HepG2 (cell line): ENCODE results near the gene CAMTA1. TPM values are rescaled to one million over a fixed set of nuclear protein-coding genes. Genes with fewer than 3 reads are reported as not detected.
A peak's percentile ranks its signal among the peaks of the same experiment; 100 is the strongest.

Source experiments
- ATAC-seq: fragments of 200-7000 bp; cut with Tn5 transposase; 3 replicates; pipeline ENCODE4 v1.9.1; 2020; ENCODE audit warnings: mild to moderate bottlenecking, moderate library complexity
- BruUV-seq: library from RNA; stranded (reverse); fragments of 400-500 nt; replicated peaks from 2 replicates; lab custom pipeline; 2021; lab: Mats Ljungman, UMichigan
- CTCF ChIA-PET: fragments of 300-600 bp; formaldehyde crosslinking; extraction: SDS; loops from one replicate; lab custom pipeline; 2021; ENCODE audit warnings: low total read pairs, inconsistent platforms, low intra/inter-chr PET ratio; lab: Yijun Ruan, JAX
- POLR2A ChIA-PET: fragments of 350-600 bp; sonication (Branson Sonifier 250); formaldehyde crosslinking; loops from one replicate; lab custom pipeline; 2020; ENCODE audit warnings: antibody characterized with exemption, inconsistent platforms; lab: Yijun Ruan, JAX
- DNase-seq: peaks from one replicate; pipeline ENCODE4 v3.0.0-alpha.2; 2015; ENCODE audit warnings: low spot score
- FAIRE-seq: peaks from 3 replicates; lab custom pipeline; 2011; peaks lifted over from hg19 to GRCh38; lab: Jason Lieb, UNC
- H2AFZ ChIP-seq: one replicate; pipeline ENCODE4 v1.6.1; 2011; ENCODE audit warnings: low read length, inconsistent platforms
- H3K27ac ChIP-seq: fragments of 300-600 bp; 3 replicates; pipeline ENCODE4 v1.8.0; 2011; ENCODE audit warnings: mixed run types, mild to moderate bottlenecking, mixed read lengths, low read length, inconsistent platforms; ENCODE audit not compliant: insufficient read depth; ENCODE audit errors: extremely low read length
- H3K27me3 ChIP-seq, 2 experiments: fragments of 200-600 bp in 1 of 2; 2 replicates in 1 of 2; 3 replicates in 1 of 2; pipeline versions ENCODE4 v1.6.0 to v1.8.0; 2011; ENCODE audit warnings: low read length in 2 of 2, mild to moderate bottlenecking in 2 of 2, moderate library complexity in 2 of 2, inconsistent platforms in 1 of 2; ENCODE audit not compliant: insufficient read depth in 2 of 2, control insufficient read depth in 1 of 2
- H3K36me3 ChIP-seq, 2 experiments: fragments of 200-600 bp in 1 of 2; replicated peaks in 1 of 2; 2 replicates in 1 of 2; 3 replicates in 1 of 2; pipeline versions ENCODE4 v1.5.1 to v1.8.0; 2011; ENCODE audit warnings: low read length in 2 of 2, inconsistent platforms in 1 of 2; ENCODE audit not compliant: insufficient read depth in 2 of 2, control insufficient read depth in 1 of 2
- H3K4me1 ChIP-seq: 2 replicates; pipeline ENCODE4 v1.5.1; 2012; ENCODE audit warnings: low read length, inconsistent platforms; ENCODE audit not compliant: insufficient read depth
- H3K4me2 ChIP-seq: 2 replicates; pipeline ENCODE4 v1.6.0; 2011; ENCODE audit warnings: low read depth, low read length, inconsistent platforms
- H3K4me3 ChIP-seq, 3 experiments: fragments of 200-600 bp in 1 of 3; sonication (generic), shearing (Covaris generic) in 1 of 3; replicated peaks in 1 of 3; 2 replicates each; pipeline ENCODE4 v1.5.1; 2011 to 2016; ENCODE audit warnings: low read length in 3 of 3, inconsistent platforms in 2 of 3, low read depth in 2 of 3, mild to moderate bottlenecking in 2 of 3, control low read depth in 1 of 3, mixed read lengths in 1 of 3; ENCODE audit not compliant: insufficient read depth in 1 of 3
- H3K79me2 ChIP-seq: one replicate; pipeline ENCODE4 v1.6.1; 2011; ENCODE audit warnings: low read length, inconsistent platforms; ENCODE audit not compliant: insufficient read depth
- H3K9ac ChIP-seq: 2 replicates; pipeline ENCODE4 v1.6.0; 2011; ENCODE audit warnings: mild to moderate bottlenecking, low read depth, low read length, inconsistent platforms; ENCODE audit not compliant: insufficient read depth
- H3K9me3 ChIP-seq: 2 replicates; pipeline ENCODE4 v1.5.1; 2012; ENCODE audit warnings: mild to moderate bottlenecking, low read length
- H4K20me1 ChIP-seq: 2 replicates; pipeline ENCODE4 v1.6.0; 2011; ENCODE audit warnings: inconsistent platforms, mild to moderate bottlenecking, low read length, moderate library complexity; ENCODE audit not compliant: insufficient read depth
- ESRRA ChIP-seq: sonication (generic); formaldehyde crosslinking; IDR thresholded peaks from 2 replicates; pipeline ENCODE4 v1.5.1; 2020; ENCODE audit warnings: mild to moderate bottlenecking, low read depth, missing genetic modification reagents
- SAP130 ChIP-seq: IDR thresholded peaks from 2 replicates; pipeline ENCODE4 v1.6.1; 2016; ENCODE audit warnings: low read depth
- TEAD3 ChIP-seq: optimal IDR thresholded peaks from 2 replicates; pipeline ENCODE3; 2016; ENCODE audit warnings: borderline replicate concordance
- WGBS: methylation state at CpG from one replicate; pipeline ENCODE4 v1.1.6; 2017; ENCODE audit warnings: low lambda C conversion rate; 5-methylcytosine and 5-hydroxymethylcytosine counted together
- in situ Hi-C: cut with HindIII; loops from 2 replicates; pipeline ENCODE4 v1.10.0; 2017; ENCODE audit warnings: low pct_unique_long_range_greater_than_20kb; ENCODE audit not compliant: extremely low pct_ligation_motif_present
- intact Hi-C: fragments of 100-400 bp; cut with micrococcal nuclease; formaldehyde crosslinking; loops from one replicate; pipeline ENCODE4 v1.10.0; 2022; ENCODE audit not compliant: unreplicated experiment
- polyA plus RNA-seq, 8 experiments: library from polyadenylated mRNA; depleted of rRNA in 3 of 8; stranded (reverse) in 7 of 8; unstranded in 1 of 8; fragments of >200 nt; fragmentation: Illumina TruSeq in 4 of 8; extraction: Trizol in 4 of 8; gene quantifications; 2 replicates each; pipeline versions ENCODE4 v1.2.1 to v1.2.3, GENCODE V29; 2011 to 2016; ENCODE audit warnings: low read depth in 4 of 8, missing spikeins in 1 of 8, mixed read lengths in 1 of 8; ENCODE audit not compliant: insufficient read depth in 1 of 8
- total RNA-seq, 5 experiments: library from RNA; depleted of rRNA; stranded (reverse); fragments of >200 nt; fragmentation: Illumina TruSeq; extraction: Trizol; gene quantifications; 2 replicates each; pipeline ENCODE4 v1.2.3, GENCODE V29; 2016; ENCODE audit warnings: low read depth in 1 of 5
- TF ChIP-seq, protein P1 (sequence below): sonication (generic); formaldehyde crosslinking; IDR thresholded peaks from 2 replicates; pipeline ENCODE4 v1.5.0; 2020; ENCODE audit warnings: missing genetic modification reagents

Gene CAMTA1
- total and polyA plus RNA-seq, 2 of the 13 experiments (the other 11 are each of a cell fraction or from before 2014, with no cell fraction given): 25.0 to 36.4 TPM

DNA sequence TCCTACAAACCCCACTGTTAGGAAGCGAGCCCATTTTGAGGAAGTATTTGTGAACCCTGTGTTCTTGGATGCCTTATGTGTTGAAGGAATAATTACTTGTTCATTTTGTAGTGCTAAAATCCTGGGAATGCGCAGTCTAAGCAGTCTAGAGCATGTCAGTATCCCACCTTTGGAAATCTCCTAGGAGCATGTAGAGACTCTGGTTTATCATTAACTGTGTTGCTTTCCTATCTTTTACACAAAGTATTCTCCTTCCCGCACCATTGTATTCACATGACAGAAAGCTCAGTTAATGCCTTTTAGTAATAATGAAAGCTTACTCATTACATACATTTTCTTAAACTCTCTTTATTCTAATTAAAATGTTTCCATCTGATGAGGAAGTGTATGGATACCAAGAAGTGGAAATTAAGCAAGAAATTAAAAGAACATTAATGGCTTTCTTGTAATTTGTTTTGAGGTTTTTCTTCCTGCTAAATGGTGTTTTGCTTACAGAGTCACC is 99.4 kb downstream of the CAMTA1 start:
- no peaks in the 10 kb centered on the region for H3K79me2 ChIP-seq
- intact Hi-C loops: no loop called here
- 0 out of 2 replicates have a peak, but pooled peaks have one; percentile 15 for TF ChIP-seq SAP130
- TF ChIP-seq ESRRA (CRISPR knock-in tag): no peak
- TF ChIP-seq, all 625 proteins: peak for 1
- in situ Hi-C loops: loop anchor here (5.0 to 10.0 kb wide), 2 partner anchors 87 to 160 kb away; no protein-coding TSS in a partner anchor
- CTCF ChIA-PET: no interaction called here
- Histone ChIP-seq H3K27me3 (no peaks in the 10 kb centered on the region), H3K4me2 (peak overlapping the region; percentile 15; the same call in 1 of the 2 replicates), H3K9me3 (no peaks in the 10 kb centered on the region), H4K20me1 (no peaks in the 10 kb centered on the region), H3K9ac (no peak overlapping the region), H2AFZ (no peak overlapping the region), H3K4me1 (peaks cover 17% of the 10 kb centered on the region), H3K4me3 (no peak overlapping the region; a peak in 1 of 6 replicates), H3K36me3 (peaks cover 0 to 2% of the 10 kb centered on the region in 2 experiments; a peak in 1 of 5 replicates), H3K27ac (no peak overlapping the region)
- POLR2A ChIA-PET: no interaction called here
- BruUV-seq: no TSS peak
- ATAC-seq (peak; percentile 77), FAIRE-seq (peak; percentile 79), DNase-seq (peak; percentile 20)
- WGBS: 37% methylated on average over 3 of the region's 3 CpGs

DNA sequence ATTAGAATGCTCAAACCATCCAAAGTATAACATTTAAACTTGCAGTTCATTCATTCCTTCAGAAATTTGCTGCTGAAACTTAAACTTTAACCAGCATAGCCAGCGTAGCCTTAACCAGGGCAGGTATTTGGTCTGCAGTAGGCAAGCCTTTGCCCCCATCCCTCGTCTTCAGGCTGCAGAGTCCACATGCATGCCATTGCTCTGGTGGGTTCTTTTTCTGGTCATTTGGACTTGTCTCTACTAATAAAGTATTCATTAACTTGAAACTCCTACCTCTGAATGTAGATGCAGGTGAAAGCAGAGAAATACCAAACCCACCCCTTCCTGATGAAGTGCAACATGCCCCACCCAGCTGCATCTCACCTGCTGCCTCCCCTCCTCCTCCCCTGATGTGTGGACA is 100.2 kb downstream of the CAMTA1 start:
- Histone ChIP-seq H3K9ac (no peak overlapping the region), H2AFZ (no peak overlapping the region), H3K4me1 (peaks cover 17% of the 10 kb centered on the region), H3K27me3 (no peaks in the 10 kb centered on the region), H3K9me3 (no peaks in the 10 kb centered on the region), H3K4me2 (no peak overlapping the region), H3K27ac (no peak overlapping the region), H4K20me1 (no peaks in the 10 kb centered on the region), H3K36me3 (peaks cover 0 to 1% of the 10 kb centered on the region in 2 experiments; a peak in 1 of 5 replicates), H3K4me3 (no peak overlapping the region), H3K79me2 (no peaks in the 10 kb centered on the region)
- POLR2A ChIA-PET: no interaction called here
- CTCF ChIA-PET: no interaction called here
- BruUV-seq: no TSS peak
- DNase-seq (no peak), ATAC-seq (no peak), FAIRE-seq (no peak)
- in situ Hi-C loops: loop anchor here (5.0 to 10.0 kb wide), 2 partner anchors 88 to 161 kb away; no protein-coding TSS in a partner anchor
- WGBS: 96% methylated on average over 2 of the region's 2 CpGs
- intact Hi-C loops: no loop called here
- no peak for TF ChIP-seq TEAD3
- TF ChIP-seq, protein P1, sequence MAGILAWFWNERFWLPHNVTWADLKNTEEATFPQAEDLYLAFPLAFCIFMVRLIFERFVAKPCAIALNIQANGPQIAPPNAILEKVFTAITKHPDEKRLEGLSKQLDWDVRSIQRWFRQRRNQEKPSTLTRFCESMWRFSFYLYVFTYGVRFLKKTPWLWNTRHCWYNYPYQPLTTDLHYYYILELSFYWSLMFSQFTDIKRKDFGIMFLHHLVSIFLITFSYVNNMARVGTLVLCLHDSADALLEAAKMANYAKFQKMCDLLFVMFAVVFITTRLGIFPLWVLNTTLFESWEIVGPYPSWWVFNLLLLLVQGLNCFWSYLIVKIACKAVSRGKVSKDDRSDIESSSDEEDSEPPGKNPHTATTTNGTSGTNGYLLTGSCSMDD (CRISPR knock-in tag): no peak
